Muscle of leg (tissue), 11 donors: ENCODE data around the gene PCNX4. TPM values are rescaled to one million over a fixed set of nuclear protein-coding genes. Genes with fewer than 3 reads are reported as not detected.

Experiments
- DNase-seq: peaks from one replicate; pipeline ENCODE4 v3.0.0; 2013
- H3K27ac ChIP-seq: one replicate; pipeline ENCODE4 v1.5.1; 2013; ENCODE audit warnings: mild to moderate bottlenecking, low read length, control low read depth
- H3K27me3 ChIP-seq: one replicate; pipeline ENCODE4 v1.6.1; 2013; ENCODE audit warnings: low read length; ENCODE audit not compliant: control insufficient read depth, insufficient read depth
- H3K36me3 ChIP-seq: one replicate; pipeline ENCODE4 v1.6.1; 2013; ENCODE audit warnings: low read length; ENCODE audit not compliant: control insufficient read depth, insufficient read depth
- H3K4me1 ChIP-seq: one replicate; pipeline ENCODE4 v1.6.1; 2013; ENCODE audit warnings: low read length; ENCODE audit not compliant: control insufficient read depth, insufficient read depth
- H3K4me3 ChIP-seq: one replicate; pipeline ENCODE4 v1.5.1; 2013; ENCODE audit warnings: low read length, control low read depth
- H3K9me3 ChIP-seq: replicated peaks from 2 replicates; pipeline ENCODE4 v1.6.1; 2013; ENCODE audit warnings: low read depth, low read length; ENCODE audit not compliant: control insufficient read depth
- WGBS: methylation state at CpG from one replicate; pipeline ENCODE4 v1.1.5; 2013; ENCODE audit warnings: missing lambda C conversion rate; ENCODE audit not compliant: insufficient coverage; 5-methylcytosine and 5-hydroxymethylcytosine counted together
- polyA plus RNA-seq, 8 donors: library from polyadenylated mRNA; unstranded; fragments of 120-200 nt; gene quantifications; one replicate each; pipeline versions ENCODE4 v1.2.1 to v1.2.3, GENCODE V29; 2013; ENCODE audit warnings: inconsistent platforms in 1 of 8, low replicate concordance in 1 of 8; ENCODE audit not compliant: insufficient read length in 8 of 8, insufficient read depth in 1 of 8
- total RNA-seq: library from RNA; stranded (reverse); fragments of 120-200 nt; gene quantifications from one replicate; pipeline ENCODE4 v1.2.4, GENCODE V29; 2013

Gene PCNX4
- total and polyA plus RNA-seq, 9 donors: 44.5 to 67.3 (median 48.8) TPM

- no peaks in the 10 kb centered on the region for H3K9me3 ChIP-seq
- no peaks in the 10 kb centered on the region for H3K27me3 ChIP-seq
- no CpG with 5 or more reads among the region's 1 CpG for WGBS
- H3K4me3 ChIP-seq: no peak overlapping the region
- H3K4me1 ChIP-seq: peaks cover 17% of the 10 kb centered on the region
- H3K27ac ChIP-seq: peak overlapping the region; percentile 11
- no peak for DNase-seq
- no peaks in the 10 kb centered on the region for H3K36me3 ChIP-seq
Measured at GRCh38 chr14:60214415-60215126, 122.8 kb downstream of the PCNX4 start.

DNA sequence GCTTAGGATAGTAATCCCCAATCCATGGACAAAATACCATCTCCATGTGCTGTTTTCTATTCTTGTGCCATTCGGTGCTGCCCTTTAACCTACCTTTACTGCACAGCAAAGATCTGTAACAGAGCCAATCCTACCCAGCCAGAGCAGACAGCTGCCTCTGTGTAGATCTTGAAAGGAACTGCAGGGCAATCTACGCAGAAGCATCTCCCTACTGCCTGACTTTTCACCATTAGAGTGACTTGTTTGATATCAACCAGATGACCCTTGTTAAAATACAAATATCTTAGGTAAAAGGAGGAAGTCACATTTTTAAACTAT lies 123.4 kb downstream of the PCNX4 start:
- Histone ChIP-seq H3K36me3 (no peaks in the 10 kb centered on the region), H3K4me1 (peaks cover 17% of the 10 kb centered on the region), H3K4me3 (no peak overlapping the region), H3K9me3 (no peaks in the 10 kb centered on the region), H3K27me3 (no peaks in the 10 kb centered on the region), H3K27ac (peak overlapping the region; percentile 39)
- 50% methylated on average over 1 of the region's 2 CpGs for WGBS
- DNase-seq: peak; percentile 46

DNA sequence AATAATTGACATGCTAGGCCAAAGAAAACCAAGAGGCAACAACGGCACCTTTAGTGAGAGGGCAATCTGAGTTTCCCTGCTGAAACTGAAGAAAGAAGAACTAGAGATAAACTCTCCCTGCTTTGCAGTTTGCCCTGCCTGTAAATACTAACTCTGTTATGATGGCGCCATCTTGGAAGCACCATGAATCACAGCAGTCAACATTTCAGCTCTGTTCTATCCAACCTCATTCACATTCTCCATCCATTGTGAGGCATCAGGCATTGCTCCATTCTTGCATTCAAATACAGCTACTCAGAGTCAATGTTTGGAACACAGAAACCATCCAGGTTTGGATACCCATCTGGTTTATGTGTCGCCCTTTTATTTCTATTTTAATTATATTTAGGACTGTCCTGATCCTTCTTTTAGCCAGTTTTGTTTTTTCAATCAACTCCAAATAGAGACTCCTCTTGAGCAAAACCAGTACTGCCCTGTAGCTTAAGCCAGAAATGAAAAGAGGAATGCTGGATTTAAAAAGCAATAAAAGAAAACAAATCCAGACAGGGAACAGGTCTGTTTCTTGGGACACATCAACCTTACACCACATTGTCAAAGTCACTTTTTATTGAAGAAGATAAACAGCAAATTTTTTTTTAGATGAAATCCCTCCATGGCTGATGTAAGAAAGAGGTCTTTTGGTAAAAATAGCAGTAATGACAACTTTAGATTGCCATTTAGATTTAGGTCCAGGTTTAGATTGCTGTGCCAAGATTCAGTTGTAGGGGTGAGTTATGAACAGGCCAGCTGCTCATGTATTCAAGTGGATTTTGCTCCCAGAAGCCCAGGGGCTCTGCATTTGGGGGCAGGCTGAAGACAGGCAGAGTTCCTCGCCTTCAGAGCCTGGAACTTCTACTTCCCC lies 124.0 kb downstream of the PCNX4 start:
- H3K27ac ChIP-seq: peak overlapping the region; percentile 39
- peak; percentile 49 for DNase-seq
- WGBS: 39% methylated on average over 2 of the region's 4 CpGs

DNA sequence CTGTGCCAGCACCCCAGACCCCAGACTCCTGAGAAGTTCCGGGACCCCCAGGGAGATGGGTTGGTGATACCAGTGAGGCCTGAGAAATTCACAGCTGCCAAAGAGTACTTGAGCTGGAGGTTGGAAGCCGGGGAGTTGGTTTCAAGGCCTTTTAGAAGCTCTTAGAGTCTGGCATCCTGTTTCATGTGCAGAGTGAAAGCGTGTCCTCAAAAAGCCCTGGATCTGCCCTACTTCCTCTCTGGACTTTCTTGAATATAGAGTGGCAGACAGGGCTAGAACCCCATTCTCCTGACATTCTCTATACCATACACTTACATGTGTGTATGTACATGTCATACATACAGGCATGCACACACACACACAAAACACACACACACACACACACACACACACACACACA lies 126.0 kb downstream of the PCNX4 start:
- 49% methylated on average over 2 of the region's 3 CpGs for WGBS
- no peak overlapping the region for H3K27ac ChIP-seq

More for the DNA sequence above, 124.0 kb downstream of the PCNX4 start:
- Histone ChIP-seq H3K36me3 (no peaks in the 10 kb centered on the region), H3K4me3 (no peak overlapping the region), H3K4me1 (peaks cover 17% of the 10 kb centered on the region), H3K9me3 (no peaks in the 10 kb centered on the region), H3K27me3 (no peaks in the 10 kb centered on the region)

More for the DNA sequence above, 126.0 kb downstream of the PCNX4 start:
- Histone ChIP-seq H3K4me3 (no peak overlapping the region), H3K36me3 (no peaks in the 10 kb centered on the region), H3K4me1 (peaks cover 17% of the 10 kb centered on the region), H3K27me3 (no peaks in the 10 kb centered on the region), H3K9me3 (no peaks in the 10 kb centered on the region)
- no peak for DNase-seq

Other genes with a start within 250 kb of the PCNX4 start
- 1.2 TPM for gene RTN1, start 221.1 kb upstream of the PCNX4 start, total RNA-seq
- gene RTN1, start 221.1 kb upstream of the PCNX4 start, polyA plus RNA-seq: 1 to 10 TPM; 1.6 to 4.6 (median 2.0) TPM
- gene LRRC9, start 171.8 kb upstream of the PCNX4 start, total RNA-seq: 0.27 TPM
- under 1 TPM; 0.11 to 0.38 (median 0.21) TPM for gene LRRC9, start 171.8 kb upstream of the PCNX4 start, polyA plus RNA-seq
- 87.8 TPM for gene DHRS7, start 73.5 kb downstream of the PCNX4 start, total RNA-seq
- 10 to 100 TPM; 61.9 to 88.4 (median 68.7) TPM for gene DHRS7, start 73.5 kb downstream of the PCNX4 start, polyA plus RNA-seq
- gene PPM1A, start 157.3 kb downstream of the PCNX4 start, total RNA-seq: 31.8 TPM
- gene PPM1A, start 157.3 kb downstream of the PCNX4 start, polyA plus RNA-seq: 10 to 100 TPM; 42.8 to 60.0 (median 54.8) TPM